Measurements from ENCODE around the gene AGAP1.

The AGAP1 gene

DNA sequence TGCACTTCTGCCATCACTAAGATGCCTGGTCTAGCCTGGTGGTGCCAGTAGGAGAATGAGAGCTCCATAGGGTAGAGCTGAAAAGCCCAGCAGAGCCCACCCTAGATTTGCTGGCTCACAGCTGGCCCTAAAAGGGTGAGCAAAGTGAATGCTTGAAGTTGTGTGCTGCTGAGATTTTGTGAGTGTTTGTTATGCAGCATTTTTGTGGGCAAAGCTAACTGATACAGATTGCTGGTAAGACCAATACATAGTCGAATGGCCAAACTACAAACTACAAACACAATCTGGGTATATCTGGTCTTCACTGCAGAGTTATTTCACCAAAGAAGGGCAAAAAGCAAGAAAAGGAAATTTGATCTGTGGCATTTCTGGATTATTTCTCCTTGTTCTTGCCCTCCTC, 7.1 kb upstream of the AGAP1 start:
- in situ Hi-C loops (cut with HindIII; ENCODE audit: low sequenced_read_pairs) = no loop called here

DNA sequence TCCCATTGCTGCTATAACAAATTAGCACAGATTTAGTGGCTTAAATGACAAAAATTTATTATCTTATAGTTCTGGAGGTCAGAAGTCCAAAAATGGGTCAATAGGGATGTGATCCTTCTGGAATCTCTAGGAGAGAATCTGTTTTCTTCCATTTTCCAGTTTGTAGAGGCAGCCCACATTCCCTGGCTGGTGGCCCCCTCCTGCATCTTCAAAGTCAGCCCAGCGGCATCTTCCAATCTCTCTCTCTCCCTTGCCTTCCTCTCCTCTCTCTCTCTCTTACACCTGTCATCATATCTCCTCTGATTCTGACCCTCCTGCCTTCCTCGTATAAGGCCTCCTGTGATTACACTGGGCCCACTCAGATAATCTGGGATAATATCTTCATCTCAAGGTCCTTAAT, 3.9 kb upstream of the AGAP1 start:
- in situ Hi-C loops (cut with HindIII; ENCODE audit: low sequenced_read_pairs) = no loop called here

DNA sequence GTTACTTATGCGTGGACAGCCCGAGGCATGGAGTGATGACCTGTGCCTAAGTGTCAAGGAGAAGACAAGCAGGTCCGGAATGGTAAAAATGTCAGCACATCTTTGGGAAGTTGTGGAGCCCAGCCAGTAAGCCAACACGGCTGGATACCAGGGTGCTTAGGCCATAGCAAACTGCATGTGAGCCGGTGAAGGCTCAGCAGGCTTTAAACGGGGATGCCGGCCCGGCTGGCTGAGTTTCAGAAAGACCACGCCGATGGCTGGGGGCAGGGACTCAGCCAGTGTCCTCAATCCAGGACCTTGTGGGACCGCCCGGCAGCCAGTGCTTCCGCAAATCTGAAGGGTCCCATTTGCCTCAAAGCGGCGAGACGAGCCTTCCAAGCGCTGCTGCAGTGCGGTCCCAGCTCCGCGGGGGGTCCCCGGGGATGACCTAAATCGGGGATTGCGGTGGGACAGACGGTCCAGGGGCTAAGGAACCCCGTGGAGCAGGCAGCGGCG, 946 bp upstream of the AGAP1 start:
- in situ Hi-C loops (cut with HindIII; ENCODE audit: low sequenced_read_pairs) = no loop called here

DNA sequence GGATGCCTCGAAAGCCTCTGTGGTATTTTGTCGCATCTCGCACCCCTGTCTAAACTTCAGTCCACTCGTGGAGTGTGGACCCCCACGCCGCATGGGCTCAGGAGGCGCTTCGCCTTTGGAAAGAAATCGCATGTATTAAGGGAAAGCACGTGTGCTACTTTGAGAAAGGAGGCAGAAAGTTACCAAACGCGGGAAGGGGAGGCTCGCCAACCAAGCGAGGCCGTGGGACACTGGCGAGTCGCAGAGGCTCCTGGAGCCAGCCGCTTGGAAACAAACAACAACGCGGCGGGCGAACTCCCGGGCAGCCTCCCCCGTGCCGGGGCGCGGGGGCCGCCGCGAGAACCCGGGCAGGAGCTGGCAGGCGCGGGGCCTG, 455 bp upstream of the AGAP1 start:
- in situ Hi-C loops (cut with HindIII; ENCODE audit: low sequenced_read_pairs) = no loop called here

DNA sequence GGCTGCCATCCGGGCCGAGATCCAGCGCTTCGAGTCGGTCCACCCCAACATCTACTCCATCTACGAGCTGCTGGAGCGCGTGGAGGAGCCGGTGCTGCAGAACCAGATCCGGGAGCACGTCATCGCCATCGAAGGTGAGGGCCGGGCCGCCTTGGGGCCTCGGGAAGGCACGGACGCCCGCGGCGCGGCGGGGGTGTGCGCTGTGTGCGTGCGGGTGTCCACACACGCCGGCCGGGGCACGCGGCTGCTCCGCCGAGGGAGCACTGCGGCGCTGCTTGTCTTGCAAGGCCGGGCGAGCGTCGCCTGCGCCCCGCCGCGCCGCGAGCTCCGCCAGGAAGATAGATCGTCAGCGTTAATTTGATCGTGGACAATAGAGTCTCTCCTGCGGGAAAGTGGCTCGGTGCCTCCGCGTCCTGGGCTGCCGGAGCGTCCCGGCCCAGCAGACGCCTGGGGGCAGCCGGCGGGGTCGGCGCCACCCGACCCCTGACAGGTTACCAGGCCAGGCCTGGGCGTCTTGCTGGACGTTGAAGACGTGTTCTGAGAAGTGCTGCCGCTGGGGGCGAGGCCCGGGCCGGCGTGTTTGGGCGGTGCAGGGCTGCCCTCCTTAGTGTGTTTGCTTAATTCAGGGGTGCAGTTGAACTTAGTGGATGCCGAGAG, 1.0 kb downstream of the AGAP1 start:
- in situ Hi-C loops (cut with HindIII; ENCODE audit: low sequenced_read_pairs) = no loop called here

DNA sequence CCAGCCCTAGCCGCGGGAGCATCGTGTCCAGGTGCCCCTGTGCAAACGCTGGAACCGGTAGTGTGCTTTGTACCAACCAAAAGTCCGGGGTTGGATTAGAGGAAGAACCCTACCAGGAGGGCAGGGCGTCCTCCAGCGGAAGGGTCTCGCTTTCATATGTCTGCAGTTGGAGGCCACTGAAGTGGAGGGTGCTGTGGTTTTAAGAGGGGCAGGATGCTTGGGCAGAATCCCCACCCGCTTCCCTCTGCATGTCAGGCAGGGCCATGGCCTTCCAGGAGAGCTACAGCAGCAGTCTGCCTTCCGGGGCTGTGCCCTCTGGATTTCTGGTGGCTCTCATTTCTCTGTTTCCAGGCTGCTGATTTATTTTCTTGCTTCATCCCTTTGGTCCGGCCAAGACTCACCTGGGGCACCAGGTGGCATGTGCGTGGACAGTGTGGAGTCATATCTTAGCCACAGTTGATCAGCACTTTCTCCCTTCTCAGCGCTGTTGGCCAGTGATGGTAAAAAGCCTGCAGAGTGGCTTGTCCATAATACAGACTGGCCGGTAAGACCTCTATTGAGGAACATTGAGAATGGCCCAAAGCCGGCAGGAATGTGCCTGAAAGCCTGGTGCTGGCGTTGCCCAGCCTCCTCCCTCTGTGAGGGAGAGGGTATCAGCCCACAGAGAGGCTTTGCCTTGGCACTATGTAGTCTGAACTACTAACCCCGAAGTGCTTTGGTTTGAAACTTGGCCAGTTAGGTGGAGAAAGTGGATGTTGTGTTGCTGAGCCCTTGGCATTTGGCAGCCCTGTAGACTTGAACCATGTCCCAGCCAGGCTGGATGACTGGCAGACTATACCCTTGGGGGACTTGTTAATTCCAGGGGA, 1.8 kb downstream of the AGAP1 start:
- in situ Hi-C loops (cut with HindIII; ENCODE audit: low sequenced_read_pairs) = no loop called here

DNA sequence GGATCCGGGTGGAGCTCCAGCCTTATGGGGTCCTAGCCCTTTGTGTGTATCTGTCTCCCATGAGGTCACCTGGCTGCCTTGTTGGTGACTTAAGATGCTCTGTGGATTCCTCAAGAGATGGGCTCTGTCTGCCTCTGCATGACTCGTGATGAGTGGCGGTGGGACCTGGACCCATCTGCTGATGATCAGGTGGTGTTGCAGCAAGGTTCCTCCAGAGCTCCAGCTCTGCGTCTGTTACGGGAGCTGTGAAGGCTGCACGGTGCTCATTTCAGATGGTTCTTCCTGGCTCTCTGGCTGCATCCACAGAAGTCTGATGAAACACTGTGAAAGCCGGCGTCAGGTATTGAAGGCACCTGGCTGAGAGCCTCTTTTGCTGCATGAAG, 2.4 kb downstream of the AGAP1 start:
- in situ Hi-C loops (cut with HindIII; ENCODE audit: low sequenced_read_pairs) = no loop called here

DNA sequence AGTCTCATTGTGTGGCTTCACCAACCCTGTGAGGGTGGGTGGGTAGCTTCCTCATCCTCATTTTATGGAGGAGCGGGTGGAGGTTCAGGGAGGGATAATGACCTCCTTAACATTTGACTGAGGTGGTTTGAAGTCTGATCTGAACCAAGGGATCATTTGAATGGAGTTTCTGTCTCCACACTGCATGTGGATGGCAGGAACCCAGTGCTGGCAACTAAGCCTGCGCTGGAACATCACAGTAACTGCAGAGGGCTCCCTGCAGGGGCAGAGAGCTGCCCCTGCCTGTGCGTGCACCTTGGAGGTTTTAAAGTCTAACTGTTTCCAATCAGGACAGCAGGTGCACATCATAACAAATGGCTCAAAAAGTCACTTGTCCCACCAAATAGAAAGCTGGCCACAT, 3.3 kb downstream of the AGAP1 start:
- in situ Hi-C loops (cut with HindIII; ENCODE audit: low sequenced_read_pairs) = no loop called here

DNA sequence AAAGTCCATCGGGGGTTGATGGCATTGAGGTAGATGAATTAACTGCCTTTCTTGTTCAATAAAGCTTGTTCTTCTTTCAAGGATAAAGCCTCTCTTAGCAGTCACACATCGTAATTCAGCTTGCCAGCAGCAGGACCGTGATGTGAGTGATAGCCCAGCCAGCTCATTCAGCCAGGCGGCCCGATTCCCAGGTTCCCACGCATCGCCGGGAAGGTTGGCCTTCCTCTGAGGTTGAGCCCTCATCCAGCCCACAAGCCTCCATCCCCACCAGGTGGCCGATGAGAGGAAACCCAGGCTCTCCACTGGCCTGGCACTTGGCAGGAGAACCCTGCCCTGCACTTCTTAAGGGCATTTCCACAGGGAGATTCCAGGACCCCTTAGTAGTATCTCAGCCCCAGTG, 4.7 kb downstream of the AGAP1 start:
- in situ Hi-C loops (cut with HindIII; ENCODE audit: low sequenced_read_pairs) = no loop called here

DNA sequence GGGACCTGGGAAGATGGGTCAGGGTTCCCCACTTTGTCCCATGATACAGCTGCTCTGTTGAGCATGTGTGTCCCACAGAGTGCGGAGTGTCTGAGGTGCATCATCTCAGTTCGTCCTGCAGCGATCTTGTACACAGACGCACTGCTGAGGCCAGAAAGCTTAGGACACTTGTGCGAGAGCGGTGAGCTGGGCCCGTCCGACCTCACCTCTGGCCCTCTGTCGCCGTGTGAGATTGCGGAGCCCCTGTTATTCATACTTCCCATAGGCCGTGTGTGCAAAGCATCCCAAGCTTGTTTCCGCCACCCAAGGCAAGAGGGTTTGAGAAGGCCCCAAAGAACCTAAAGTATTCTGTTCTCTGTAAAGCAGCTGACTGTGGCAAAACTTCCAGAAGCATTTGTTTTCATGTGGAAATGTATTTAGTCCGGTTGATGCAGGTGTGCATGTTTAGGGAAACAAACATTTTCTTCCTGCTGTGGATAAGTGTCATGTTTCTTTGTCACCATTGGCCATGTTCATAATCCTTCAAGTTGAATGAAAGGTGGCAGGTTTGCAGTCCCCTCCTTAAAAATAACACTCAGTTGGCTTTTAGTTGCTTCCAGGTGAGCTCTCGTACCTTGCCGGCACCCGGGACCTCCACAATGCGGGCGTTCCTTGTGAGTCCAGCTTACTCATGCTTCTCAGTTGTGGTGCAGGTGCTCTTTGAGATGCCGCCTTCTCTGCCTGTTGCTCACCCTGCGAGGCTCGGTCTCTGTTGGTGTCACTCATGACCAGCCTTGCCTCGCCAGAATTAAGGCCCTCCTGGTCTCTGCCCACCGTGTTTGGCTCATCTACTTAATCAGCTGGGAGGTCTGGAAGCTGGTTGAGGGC, 5.3 kb downstream of the AGAP1 start:
- in situ Hi-C loops (cut with HindIII; ENCODE audit: low sequenced_read_pairs) = no loop called here

DNA sequence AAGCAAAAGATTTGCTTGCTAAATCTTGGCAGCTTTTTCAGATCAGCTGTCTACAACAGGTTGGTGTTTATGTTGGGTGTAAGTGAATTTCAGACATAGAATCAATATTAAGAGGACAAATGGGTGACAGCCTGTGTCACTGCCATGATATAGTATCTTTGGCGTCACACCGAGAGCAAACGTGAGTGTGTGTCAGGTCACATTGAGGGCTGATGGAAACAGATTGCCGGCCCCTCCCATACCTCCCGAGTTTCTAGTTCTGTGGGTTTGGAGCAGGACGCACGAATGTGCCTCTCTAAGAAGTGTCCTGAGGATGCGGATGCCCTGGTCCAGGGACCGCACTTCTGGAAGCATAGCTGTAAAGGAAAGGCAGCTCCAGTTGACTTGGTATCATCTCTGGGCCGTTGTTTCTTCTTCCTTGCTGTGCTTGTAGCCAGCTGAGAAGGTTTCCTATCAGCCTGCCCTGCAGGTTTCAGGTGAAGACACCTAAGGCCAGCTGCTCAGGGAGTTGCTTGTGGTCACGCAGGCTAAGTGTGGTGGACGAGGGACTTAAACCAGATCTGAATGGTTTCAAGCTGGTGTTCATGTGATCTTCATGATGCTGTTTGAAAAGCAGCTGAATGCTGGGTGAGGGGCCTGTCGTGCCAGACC, 6.4 kb downstream of the AGAP1 start:
- in situ Hi-C loops (cut with HindIII; ENCODE audit: low sequenced_read_pairs) = no loop called here

DNA sequence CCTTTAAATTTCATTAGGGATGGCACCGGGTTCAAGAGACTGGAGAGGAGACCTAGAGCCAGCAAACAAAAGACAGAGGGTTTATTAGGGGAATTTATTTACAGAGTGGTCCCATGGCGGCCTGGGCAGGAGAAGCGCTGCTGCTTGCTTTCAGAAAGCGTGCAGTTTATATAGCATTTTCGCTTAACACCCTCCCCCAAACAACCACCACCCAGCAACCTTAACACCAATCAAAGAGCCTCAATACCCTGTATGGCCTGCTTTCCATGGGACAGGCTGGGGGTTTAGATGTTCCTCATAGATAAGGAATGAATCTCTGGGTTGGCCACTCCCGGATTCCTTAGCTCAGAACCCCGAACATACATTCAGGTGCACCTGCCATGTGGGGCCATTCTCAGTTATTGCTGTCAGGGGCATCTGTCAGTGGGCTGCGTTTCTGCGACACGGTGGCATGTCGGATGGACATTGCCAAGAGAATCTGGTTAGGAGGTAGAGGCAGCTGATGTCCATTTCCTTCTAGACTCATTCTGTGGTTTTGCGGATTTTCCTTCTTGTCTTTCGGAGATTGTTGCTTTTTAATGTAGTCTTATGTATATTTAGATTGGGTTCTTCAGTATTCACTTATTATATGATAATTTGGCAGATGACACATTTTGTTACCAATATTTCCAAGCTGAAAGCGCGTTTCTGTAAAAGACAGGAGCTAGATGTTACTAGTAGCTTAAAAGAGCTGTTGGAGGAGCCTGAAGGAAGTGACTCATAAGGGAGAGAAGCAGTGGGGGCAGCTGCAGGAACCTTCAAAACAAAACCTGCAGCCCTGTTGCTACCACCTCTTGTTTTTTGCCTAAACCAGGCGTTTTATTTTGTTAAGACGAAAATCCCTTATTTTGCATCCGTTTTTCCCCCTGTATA, 7.2 kb downstream of the AGAP1 start:
- in situ Hi-C loops (cut with HindIII; ENCODE audit: low sequenced_read_pairs) = no loop called here

DNA sequence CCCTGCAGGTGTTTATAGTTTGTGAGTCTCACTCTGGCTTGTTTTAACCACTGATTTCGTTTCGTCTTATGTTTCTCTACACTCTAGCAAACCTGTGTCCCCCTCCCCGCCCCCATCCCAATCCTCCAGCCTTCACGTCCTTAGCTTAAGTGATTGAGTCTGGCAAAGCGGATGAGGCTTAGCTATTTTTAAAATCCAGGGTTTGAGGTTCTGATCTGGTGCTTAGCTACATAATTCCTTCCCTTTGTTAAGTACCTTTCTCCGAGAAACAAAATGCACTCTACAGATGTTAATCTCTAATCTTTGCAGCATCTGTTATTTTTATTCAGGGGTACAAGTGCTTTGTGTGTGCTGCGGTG, 7.8 kb downstream of the AGAP1 start:
- in situ Hi-C loops (cut with HindIII; ENCODE audit: low sequenced_read_pairs) = no loop called here

DNA sequence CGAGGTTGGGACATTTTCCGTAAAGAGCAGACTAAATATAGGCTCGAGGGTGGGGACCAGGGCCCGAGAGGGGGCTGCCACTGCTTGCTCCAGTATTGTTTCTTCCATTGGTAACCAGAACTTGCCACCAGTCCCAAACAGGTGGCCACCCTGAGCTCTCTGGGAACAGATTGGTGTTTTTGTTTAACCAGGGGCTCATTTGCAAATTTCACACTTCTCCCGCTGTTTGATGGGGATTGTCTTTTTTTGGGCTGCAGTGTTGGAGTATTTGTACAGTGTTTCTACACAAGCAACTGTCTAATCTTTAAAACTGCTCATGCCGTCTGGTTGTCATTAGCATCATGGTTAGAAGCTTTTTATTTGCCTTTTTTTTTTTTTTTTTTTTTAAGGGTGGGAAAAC, 8.5 kb downstream of the AGAP1 start:
- in situ Hi-C loops (cut with HindIII; ENCODE audit: low sequenced_read_pairs) = no loop called here

DNA sequence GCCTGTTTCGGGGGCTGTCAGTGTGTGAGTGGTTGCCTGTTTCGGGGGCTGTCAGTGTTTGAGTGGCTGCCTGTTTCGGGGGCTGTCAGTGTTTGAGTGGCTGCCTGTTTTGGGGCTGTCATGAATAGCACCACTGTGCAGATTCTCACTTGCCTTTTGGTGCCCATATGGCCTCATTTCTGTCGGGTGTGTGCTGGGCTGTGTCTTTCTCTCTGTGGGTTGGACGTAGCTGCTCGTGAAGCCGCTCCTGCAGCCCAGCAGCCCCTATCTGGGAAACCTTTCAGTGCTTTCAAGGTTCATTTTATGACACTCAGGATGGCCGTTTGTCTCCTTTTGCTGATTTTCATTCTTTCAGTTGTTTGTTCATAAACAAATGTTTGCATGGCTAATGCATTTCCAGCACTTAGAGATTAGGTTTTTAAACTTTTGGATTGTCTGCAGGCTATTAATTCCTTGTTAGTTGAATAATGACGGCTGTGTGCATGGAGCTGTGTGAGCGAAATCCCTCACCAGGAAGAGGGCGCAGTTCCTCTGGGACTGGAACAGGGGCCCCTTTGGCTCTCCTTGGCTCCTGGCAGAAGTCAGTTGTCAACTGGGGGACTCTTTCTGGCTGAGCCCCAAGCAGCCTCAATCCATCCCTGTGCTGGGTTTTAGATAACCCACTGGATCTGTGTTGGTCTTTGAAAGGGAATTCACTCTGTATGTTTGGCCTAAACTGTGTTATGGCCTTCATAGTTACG, 10.8 kb downstream of the AGAP1 start:
- in situ Hi-C loops (cut with HindIII; ENCODE audit: low sequenced_read_pairs) = no loop called here

DNA sequence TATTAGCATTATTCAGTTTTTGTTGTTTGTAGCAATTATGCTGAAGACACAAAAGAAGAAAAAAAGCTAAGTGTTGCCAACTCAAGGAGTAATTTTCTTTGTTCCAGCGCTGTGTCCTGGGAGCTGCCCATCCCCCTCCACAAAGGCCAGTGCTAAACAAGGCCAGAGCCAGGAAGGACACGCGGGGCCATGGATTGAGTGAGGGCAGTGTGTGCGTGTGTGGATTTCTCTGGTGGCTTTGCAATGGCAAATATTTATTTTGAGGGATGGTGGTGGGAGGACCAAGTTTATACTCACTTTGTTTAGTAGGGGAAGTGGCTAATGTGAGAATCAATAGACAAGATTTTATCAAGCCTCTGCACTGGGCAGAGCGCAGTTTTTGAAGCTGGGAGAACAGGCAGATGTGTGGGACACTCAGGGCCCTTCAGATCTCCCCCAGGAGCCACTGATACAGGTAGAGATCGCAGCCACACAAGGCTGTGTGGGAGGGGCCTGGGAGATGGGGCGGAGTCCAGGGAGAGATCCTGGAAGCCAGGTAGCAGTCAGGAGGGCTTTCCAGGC, 11.4 kb downstream of the AGAP1 start:
- in situ Hi-C loops (cut with HindIII; ENCODE audit: low sequenced_read_pairs) = no loop called here

DNA sequence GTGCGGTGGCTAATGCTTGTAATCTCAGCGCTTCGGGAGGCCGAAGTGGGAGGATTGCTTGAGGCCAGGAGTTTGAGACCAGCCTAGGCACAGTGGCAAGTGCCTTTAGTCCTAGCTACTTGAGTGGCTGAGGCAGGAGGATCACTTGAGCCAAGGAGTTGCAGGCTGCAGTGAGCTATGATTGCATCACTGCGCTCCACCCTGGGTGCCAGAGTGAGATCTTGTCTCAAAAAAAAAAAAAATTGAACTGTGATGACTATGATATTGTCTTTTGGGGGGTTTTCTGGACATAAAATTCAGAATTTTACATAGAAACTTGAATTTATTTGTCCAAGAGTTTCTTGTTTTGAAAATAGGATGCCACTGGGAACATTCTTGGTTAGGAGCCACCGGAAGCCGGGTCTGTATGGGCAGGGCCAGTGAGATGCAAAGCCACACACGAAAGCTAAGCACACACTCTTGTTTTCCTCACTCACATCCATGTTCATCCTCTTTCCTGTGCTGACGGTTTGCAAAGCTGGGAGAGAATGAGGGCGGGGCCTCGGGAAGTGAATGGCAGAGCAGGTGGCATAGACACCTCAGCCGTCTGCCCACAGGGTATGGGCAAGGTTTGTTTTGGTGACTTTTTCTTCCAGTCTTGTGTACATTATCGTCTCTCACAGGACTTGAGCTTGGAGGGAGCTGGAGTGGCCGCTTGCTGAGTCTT, 12.6 kb downstream of the AGAP1 start:
- in situ Hi-C loops (cut with HindIII; ENCODE audit: low sequenced_read_pairs) = no loop called here

DNA sequence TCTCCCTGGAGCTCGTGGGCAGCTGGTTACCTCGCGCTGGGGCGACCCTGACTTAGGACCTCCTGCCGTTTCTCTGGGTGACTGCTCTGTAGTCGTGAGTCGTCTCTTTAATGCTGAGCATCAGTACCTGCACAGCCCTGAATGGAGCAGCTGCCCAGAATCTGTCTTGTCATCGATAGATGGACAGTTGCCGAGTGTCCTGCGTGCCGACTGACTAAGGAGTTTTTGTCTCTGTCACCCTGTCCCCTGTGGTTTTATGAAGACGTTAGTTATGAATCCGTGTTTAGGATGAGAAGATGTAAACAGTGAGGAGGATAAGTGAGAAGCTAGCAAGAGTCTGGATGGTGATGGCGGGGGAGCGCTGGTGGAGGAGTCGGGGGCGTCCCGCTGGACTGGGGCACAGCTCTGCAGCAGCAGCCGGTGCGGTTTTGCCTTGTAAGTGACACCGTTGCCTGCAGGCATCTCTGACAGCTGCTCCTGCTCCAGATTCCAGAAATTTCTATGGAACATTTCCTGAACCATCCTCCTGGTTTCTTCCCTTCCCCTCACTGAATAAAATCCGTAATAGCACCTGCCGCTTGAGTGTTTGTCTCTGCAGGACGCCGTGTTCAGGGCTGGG, 13.3 kb downstream of the AGAP1 start:
- in situ Hi-C loops (cut with HindIII; ENCODE audit: low sequenced_read_pairs) = no loop called here

Data from DLD1 (cell line).